ENCODE results near the gene TRIM32.

Gene TRIM32

GRCh38 chr9:116658265-116658664 is 28.8 kb upstream of the TRIM32 start:
- TF ChIP-seq CTCF (IDR thresholded peaks at IDR 0.05; ENCODE audit: unreplicated experiment in 3 of 3): no peak
- H3K4me1 Mint-ChIP-seq: no peaks in the 10 kb centered on the region
- no peak overlapping the region for H3K4me3 Mint-ChIP-seq
- H3K36me3 Mint-ChIP-seq (ENCODE audit: low read depth): no peaks in the 10 kb centered on the region
- H3K27ac Mint-ChIP-seq: no peak overlapping the region
- H3K9me3 Mint-ChIP-seq: no peaks in the 10 kb centered on the region
- H3K27me3 Mint-ChIP-seq (ENCODE audit: low read depth): no peaks in the 10 kb centered on the region

GRCh38 chr9:116661037-116661954 is 25.8 kb upstream of the TRIM32 start:
- Mint-ChIP-seq H3K9me3 (no peaks in the 10 kb centered on the region), H3K27me3 (ENCODE audit: low read depth) (no peaks in the 10 kb centered on the region), H3K27ac (no peak overlapping the region), H3K4me3 (no peak overlapping the region), H3K4me1 (no peaks in the 10 kb centered on the region), H3K36me3 (ENCODE audit: low read depth) (no peaks in the 10 kb centered on the region)
- peak; percentile 67 to 78 (median 68) for TF ChIP-seq CTCF (IDR thresholded peaks at IDR 0.05; ENCODE audit: unreplicated experiment in 3 of 3)

- H3K27me3 Mint-ChIP-seq (ENCODE audit: low read depth): no peaks in the 10 kb centered on the region
- H3K4me3 Mint-ChIP-seq: no peak overlapping the region
- no peaks in the 10 kb centered on the region for H3K9me3 Mint-ChIP-seq
- peak overlapping the region in 1 of 3 experiments; percentile 73 for H3K27ac Mint-ChIP-seq
- no peak for TF ChIP-seq CTCF (IDR thresholded peaks at IDR 0.05; ENCODE audit: unreplicated experiment in 3 of 3)
- H3K4me1 Mint-ChIP-seq: no peaks in the 10 kb centered on the region
- no peaks in the 10 kb centered on the region for H3K36me3 Mint-ChIP-seq (ENCODE audit: low read depth)
These were observed 24.3 kb upstream of the TRIM32 start for GRCh38 chr9:116662646-116663310.

- no peak overlapping the region for H3K4me3 Mint-ChIP-seq
These were observed 23.5 kb upstream of the TRIM32 start for GRCh38 chr9:116663581-116663980.

GRCh38 chr9:116668970-116669695 is 18.0 kb upstream of the TRIM32 start:
- no peak overlapping the region for H3K4me3 Mint-ChIP-seq
- no peaks in the 10 kb centered on the region for H3K27me3 Mint-ChIP-seq (ENCODE audit: low read depth)
- peaks cover 18% of the 10 kb centered on the region for H3K36me3 Mint-ChIP-seq (ENCODE audit: low read depth)
- H3K4me1 Mint-ChIP-seq: no peaks in the 10 kb centered on the region
- no peak for TF ChIP-seq CTCF (IDR thresholded peaks at IDR 0.05; ENCODE audit: unreplicated experiment in 3 of 3)
- H3K9me3 Mint-ChIP-seq: peaks cover 17% of the 10 kb centered on the region
- no peak overlapping the region for H3K27ac Mint-ChIP-seq

More at GRCh38 chr9:116663581-116663980, 23.5 kb upstream of the TRIM32 start:
- Mint-ChIP-seq H3K4me1 (no peaks in the 10 kb centered on the region), H3K36me3 (ENCODE audit: low read depth) (no peaks in the 10 kb centered on the region), H3K9me3 (peaks cover 1% of the 10 kb centered on the region), H3K27me3 (ENCODE audit: low read depth) (no peaks in the 10 kb centered on the region), H3K27ac (no peak overlapping the region)
- TF ChIP-seq CTCF (IDR thresholded peaks at IDR 0.05; ENCODE audit: unreplicated experiment in 3 of 3): no peak

All from nephron (organoid).